ENCODE measurements around the gene CXADR.
A peak's percentile ranks its signal among the peaks of the same experiment; 100 is the strongest.

Gene CXADR

DNA sequence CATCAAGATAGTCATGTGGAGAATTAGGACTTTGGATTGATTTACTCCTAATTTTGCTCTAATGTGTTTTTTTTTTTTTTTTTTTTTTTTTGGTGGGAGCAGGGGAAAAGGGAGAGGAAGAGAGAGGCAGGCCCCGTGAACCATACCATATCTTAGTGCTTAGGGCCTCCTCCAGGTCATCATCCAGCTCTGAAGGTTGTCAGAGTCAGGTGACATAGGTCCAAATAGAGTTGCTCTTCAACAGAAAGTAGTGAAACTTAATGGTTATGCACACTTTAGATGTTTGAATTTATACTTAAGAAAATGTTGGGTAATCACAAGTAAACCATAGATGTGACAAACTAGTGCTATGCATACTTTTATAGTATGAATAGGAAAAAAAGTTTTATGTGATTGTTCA, 32.2 kb downstream of the CXADR start:
- no peak for DNase-seq

DNA sequence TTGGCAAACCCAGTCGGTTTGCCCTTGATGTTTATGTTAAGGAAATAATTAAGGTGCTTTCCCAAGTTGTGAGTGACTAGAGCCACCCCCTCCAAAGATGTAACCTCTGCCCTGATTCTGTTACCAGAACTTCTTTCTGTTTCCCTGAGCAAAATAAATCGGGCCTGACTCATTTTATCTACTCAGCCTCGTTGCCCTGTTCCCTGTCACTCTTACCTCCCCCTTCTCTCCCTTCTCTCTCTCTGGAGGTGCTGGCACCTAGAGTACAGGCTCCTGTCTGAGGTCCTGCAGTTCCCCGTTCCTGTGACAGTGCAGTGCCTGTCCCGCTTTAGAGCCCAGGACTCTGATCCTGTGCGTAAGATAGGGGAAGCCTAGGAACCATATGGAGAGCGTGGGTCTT, 35.4 kb downstream of the CXADR start:
- no peak for DNase-seq

DNA sequence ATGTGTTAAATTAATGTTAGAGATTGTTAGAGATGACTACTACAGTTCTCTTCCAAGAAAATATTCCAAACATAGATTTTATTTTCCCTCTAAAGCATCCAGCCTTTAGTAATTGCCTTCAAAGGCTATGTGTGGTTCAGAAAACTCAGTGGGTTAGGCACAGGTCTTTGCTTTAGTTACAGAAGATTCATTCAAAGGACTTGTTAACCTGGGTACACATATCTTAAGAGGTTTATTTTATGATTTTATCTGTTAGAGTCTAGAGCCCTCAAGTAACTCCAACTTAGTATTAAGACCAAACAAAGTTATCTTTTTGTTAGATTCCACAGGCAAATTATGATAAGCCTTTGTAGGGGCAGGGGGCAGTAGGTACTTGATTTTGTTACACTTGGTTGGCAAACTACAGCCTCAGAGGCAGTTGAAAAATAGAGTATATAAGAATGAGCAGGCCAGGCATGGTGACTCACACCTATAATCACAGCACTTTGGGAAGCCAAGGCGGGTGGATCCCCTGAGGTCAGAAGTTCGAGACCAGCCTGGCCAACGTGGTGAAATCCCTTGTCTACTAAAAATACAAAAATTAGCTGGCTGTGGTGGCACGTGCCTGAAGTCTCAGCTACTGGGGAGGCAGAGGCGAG, 37.9 kb downstream of the CXADR start:
- no peak for DNase-seq

- DNase-seq = no peak
Measured at GRCh38 chr21:17552410-17552809, 39.6 kb downstream of the CXADR start.

GRCh38 chr21:17554120-17554519, 41.3 kb downstream of the CXADR start:
- DNase-seq = no peak

DNA sequence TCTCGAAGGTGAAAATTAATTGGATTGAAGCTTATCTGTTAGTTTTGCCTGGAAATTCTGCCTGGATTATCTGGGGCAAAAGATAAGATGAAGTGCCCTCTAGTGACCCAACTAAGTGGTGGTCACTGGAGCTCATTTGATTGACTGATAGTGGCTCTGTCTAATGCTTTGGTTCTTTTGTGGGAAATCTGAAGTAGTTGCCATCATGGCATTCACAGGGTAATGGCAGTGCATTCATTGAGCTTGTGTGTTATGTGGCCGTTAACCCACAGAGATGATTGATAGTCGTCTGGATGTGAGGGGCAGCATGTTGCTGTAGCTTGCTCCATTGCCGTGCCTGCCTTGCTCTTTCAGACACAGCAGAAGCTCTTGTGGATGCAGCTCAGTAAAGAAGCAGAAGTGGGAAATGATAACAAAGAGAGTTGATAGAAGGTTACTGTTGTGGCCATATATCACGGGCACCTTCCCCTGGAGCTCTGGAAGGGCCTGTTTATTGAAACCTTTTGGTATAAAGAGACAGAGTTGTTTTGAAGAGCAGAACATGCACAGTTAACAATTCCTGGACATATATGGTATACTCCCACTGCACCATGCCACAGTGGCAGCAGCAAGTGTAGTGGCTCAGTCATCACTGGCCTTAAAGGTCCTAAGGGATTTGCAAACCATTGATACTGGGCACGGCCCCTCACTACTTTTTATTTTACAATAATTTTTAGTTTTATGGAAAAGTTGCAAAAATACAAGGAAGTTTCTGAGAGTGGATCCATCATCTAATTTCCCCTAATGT, 42.0 kb downstream of the CXADR start:
- DNase-seq = no peak

GRCh38 chr21:17560377-17561025, 47.7 kb downstream of the CXADR start:
- DNase-seq = no peak

DNA sequence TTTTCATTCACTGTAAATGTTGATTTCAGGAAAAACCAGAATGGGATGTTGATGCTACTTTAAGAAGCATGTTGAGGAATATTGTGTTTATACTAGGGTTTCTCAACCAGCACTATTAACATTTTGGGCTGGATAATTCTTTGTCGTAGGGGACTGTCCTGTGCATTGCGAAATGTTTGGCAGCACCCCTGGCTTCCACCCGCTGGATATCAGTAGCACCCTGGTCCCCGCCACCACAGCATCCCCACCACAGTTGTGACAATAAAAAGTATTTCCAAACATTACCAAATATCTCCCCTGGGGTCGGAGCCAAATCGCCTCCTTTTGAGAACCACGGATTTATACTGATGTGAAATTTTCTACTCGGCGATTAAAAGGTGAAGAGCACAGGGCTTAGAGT, 57.9 kb downstream of the CXADR start:
- DNase-seq = no peak

DNA sequence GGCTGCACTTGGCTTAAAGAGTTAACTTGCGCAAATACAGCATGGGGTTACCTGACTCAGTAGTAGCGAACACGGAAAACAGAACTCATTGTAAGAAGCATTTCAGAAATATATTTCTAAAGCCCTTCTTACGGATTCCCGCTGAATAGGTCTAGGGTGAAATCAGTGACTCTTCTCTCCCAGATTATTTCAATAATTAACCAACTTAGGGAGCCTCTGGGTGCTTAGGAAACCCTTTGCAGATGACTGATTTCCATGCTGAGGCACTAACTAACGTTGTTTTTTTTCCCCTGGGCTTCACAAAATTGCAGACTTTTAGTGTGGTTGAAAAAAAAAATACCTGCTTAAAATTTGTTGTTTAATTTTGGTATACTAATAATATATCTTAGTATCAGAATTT, 59.6 kb downstream of the CXADR start:
- no peak for DNase-seq

DNA sequence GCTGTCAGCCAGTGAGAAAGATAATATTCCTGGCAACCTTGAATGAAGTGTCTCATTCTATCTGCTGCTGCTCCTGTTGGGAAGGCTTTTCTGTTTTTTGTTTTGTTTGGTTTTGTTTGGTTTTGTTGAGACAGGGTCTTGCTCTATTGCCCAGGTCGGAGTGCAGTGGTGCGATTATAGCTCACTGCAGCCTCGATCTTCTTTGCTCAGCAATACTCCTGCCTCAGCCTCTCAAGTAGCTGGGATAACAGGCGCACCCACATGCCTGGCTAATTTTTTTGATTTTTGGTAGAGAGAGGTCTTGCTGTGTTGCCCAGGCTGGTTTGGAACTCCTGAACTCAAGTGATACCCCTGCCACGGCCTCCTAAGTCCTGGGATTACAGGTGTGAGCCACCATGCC, 62.2 kb downstream of the CXADR start:
- no peak for DNase-seq

GRCh38 chr21:17576080-17576835, 63.4 kb downstream of the CXADR start:
- DNase-seq = no peak

DNA sequence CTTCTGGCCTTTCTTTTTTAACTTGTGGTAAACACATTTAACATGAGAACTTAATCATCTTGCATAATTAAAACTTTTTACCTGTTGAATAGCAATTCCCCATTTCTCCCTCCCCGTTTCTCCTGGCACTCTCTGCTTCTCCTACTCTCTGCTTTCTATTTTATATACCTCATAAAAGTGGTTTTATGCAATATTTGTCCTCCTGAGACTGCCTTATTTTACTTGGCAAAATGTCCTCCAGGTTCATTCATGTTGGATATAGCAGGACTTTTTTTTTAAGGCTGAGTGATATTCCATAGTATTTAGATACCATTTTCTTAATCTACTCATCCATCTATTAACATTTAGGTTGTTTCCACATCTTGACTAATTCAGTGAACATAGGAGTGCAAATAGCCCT, 64.9 kb downstream of the CXADR start:
- DNase-seq = no peak

- no peak for DNase-seq
Measured at GRCh38 chr21:17578162-17578561, 65.3 kb downstream of the CXADR start.

DNA sequence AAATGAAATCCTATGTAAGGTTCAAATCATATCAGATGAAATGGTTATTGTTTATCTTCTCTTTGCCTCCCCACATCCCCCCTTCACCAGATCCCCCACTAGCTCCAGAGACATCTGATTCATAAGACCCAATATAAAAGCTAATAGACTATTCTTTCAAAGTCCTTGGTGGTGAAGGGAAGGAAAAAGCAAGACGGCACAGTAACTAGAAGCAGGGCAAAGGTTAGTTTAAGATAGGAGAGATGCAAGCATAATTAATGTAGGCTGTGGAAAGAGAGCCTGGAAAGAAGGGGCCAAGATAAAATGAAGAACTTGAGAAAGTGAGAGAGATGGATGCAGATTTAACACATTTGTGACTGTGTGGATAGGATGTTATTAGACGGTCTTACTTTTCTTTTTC, 66.0 kb downstream of the CXADR start:
- DNase-seq = no peak

GRCh38 chr21:17580319-17580718, 67.5 kb downstream of the CXADR start:
- no peak for DNase-seq

- DNase-seq = no peak
Measured at GRCh38 chr21:17583898-17584297, 71.1 kb downstream of the CXADR start.

DNA sequence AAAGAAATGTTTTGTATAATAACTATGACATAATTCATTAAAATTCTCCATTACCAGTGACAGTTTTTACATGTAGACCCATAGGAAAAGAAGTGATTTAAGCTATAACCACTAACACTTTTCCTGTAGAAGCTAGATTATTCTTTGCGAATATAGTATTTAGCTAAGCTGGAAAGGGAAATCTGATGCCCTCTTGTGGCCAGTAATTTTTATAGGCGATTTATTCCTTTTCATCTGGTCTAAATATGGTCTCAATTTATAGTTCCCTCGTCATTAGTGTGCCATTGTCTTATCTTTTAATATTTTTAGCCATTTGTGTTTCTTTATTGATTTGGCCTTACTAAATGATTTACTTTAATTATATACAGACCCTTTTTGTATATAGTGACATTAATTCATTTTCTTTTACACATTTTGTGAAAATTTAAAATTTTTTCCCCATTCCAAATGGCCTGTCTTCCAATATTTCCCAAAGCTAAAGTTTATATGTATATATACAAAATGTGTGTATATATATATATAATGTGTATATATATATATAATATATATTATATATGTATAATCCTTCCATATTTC, 73.1 kb downstream of the CXADR start:
- DNase-seq = peak; percentile 47

DNA sequence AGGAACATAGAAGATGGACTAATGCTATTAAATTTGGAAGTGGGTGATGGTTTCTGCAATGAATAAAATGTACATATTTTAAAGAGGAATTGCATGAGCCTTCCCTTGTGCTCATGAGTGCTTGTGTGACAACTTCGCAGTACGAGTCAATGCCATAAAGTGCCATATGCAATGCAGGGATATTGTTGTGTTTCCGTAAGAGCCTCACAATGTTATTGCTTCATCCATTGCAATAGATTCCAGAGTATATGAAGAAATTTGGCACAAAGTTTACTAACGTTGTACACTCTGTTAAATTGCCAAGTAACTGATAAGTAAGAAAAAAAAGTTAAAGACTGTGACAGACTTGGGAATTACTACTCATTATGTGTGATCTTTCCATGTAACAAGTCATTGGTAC, 77.6 kb downstream of the CXADR start:
- no peak for DNase-seq

DNA sequence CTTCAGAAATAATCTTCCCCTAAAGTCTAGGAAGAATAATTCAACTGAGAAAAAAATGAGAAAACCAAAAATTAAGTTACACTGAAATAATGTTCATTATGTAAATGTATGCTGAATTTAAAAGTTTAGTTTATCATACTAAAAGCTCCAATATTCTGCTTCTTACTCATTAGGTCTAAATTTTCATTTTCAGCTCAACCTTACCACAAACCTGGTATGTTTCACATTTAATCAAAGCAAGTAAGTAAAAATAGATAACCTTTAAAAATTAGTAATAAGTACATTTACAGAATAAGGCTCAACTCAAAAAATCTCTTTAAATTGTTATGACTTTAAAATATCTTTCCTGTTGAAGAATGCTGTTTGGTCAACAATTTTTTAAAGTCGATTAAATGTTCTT, 84.8 kb downstream of the CXADR start:
- no peak for DNase-seq

DNA sequence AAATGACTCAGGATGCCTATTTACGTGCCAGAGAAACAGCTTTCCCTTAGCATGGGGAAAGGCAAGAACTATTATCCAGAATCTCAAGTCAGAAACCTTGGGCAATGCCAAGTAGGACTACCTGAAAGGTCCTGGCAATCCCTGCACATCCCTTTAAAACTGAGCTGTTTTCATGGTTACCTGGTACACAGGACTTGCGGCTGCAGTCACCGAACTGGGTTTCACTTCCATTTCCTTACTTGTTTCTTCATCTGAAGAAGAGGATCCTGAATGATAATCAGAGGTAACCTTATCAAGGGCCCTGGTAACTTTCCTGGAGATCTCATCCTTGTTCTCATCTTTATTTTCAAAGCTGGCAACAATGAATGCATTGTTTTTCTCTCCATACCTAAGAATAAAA, 85.6 kb downstream of the CXADR start:
- no peak for DNase-seq

DNA sequence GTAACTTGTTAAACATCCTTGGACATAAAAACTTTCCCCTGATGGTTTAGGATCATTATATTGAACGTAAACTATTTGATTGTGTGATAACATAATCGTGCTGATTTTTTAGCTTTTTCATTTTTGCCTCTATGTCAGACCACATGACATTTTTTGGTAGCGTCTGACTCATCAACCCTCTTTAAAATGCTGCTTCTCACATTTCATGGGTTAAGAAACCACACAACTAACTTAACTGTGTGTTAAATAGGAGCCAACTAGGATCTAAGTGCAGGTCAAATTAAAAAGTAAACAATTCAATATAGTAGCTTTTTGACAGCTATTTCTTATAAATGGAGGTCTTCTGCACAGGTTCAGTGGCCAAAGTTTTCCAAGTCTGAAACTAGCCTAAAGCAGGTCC, 90.0 kb downstream of the CXADR start:
- peak; percentile 30 for DNase-seq

DNA sequence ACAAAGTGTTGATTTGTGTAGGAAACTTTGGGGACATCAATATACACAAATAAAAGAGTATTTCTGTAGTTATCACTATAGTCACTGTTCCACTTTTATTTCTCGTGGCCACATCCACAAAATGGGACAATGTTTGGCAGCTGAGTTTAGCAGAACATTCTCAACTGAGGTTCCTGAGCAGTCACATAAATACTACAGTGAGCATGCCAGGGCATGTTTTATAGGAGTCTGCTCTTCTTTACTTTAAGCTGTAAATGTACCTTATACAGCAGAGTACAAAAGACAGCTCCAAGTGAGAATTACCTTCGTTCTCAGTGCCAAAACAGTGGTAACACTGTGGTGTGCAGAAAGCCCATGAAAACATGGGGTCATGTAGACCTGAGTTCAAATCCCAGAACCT, 94.8 kb downstream of the CXADR start:
- no peak for DNase-seq

GRCh38 chr21:17609681-17610080, 96.8 kb downstream of the CXADR start:
- DNase-seq = no peak

All from activated CD4-positive, alpha-beta T cell treated with anti-CD3 and anti-CD28 coated beads, Interleukin-10, Interleukin-2, amounts not matched to agents 100 ng/mL and 50 ng/mL, durations not matched to agents 16 hours and 8 hours (primary cell).